ENCODE data around the gene SMARCB1.

- TF ChIP-seq CTCF (IDR thresholded peaks at IDR 0.05) (no peak), NRF1 (IDR thresholded peaks at IDR 0.05; ENCODE audit: low read depth, low read length) (no peak), RFX5 (IDR thresholded peaks at IDR 0.05; ENCODE audit: low read length) (no peak), REST (IDR thresholded peaks at IDR 0.05; ENCODE audit: low read depth, low read length) (no peak), EZH2phosphoT487 (IDR thresholded peaks at IDR 0.05; ENCODE audit: borderline replicate concordance, low read depth) (no peak), TAF1 (IDR thresholded peaks at IDR 0.05; ENCODE audit: borderline replicate concordance, low read depth, low read length) (no peak), CHD2 (IDR thresholded peaks at IDR 0.05; ENCODE audit: low read length, partially characterized antibody) (no peak), MXI1 (IDR thresholded peaks at IDR 0.05; ENCODE audit: low read depth, low read length) (no peak), USF1 (IDR thresholded peaks at IDR 0.05; ENCODE audit: borderline replicate concordance, low read depth) (no peak)
Observed at GRCh38 chr22:23803001-23803819, 16.4 kb downstream of the SMARCB1 start.

All from SK-N-SH (cell line).